ENCODE measurements around the gene THUMPD3.

Gene THUMPD3

DNA sequence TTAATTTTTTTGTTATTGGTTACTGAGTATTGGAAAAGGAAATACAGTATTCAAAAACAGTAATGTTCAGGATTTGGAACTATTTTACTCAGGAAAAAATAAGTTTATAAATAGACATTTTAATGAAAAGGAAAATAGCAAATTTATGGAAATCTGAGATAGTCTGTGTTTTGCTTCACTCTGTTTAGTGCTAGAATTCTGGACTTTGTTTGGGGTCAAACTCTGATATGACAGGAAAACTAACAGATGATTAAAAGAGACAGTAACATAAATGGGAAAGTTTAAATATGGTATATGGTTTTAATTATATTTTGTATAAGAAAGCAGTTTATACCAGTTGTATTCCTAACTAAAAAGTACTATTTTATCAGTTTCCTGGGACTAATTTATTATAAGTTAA is 52.0 kb downstream of the THUMPD3 start:
- H3K4me1 Mint-ChIP-seq (ENCODE audit: low read depth) = peaks cover 57% of the 10 kb centered on the region
- no peaks in the 10 kb centered on the region for H3K9me3 Mint-ChIP-seq
- H3K27ac Mint-ChIP-seq = no peak overlapping the region
- no peak overlapping the region for H3K4me3 Mint-ChIP-seq
- H3K36me3 Mint-ChIP-seq (ENCODE audit: low read depth) = peaks cover 43% of the 10 kb centered on the region
- H3K27me3 Mint-ChIP-seq = no peaks in the 10 kb centered on the region

- Mint-ChIP-seq H3K27ac (peak overlapping the region; percentile 57), H3K4me1 (ENCODE audit: low read depth) (peaks cover 57% of the 10 kb centered on the region), H3K27me3 (no peaks in the 10 kb centered on the region), H3K9me3 (no peaks in the 10 kb centered on the region), H3K4me3 (no peak overlapping the region), H3K36me3 (ENCODE audit: low read depth) (peaks cover 36% of the 10 kb centered on the region)
Measured at GRCh38 chr3:9415485-9416138, 52.8 kb downstream of the THUMPD3 start.

GRCh38 chr3:9416139-9416780 is 53.4 kb downstream of the THUMPD3 start:
- peaks cover 62% of the 10 kb centered on the region for H3K4me1 Mint-ChIP-seq (ENCODE audit: low read depth)
- no peak overlapping the region for H3K4me3 Mint-ChIP-seq
- peaks cover 36% of the 10 kb centered on the region for H3K36me3 Mint-ChIP-seq (ENCODE audit: low read depth)
- peak overlapping the region; percentile 57 for H3K27ac Mint-ChIP-seq
- no peaks in the 10 kb centered on the region for H3K27me3 Mint-ChIP-seq
- H3K9me3 Mint-ChIP-seq = no peaks in the 10 kb centered on the region

GRCh38 chr3:9420850-9421549 is 58.1 kb downstream of the THUMPD3 start:
- Mint-ChIP-seq H3K4me3 (no peak overlapping the region), H3K27ac (peak overlapping the region; percentile 42), H3K27me3 (no peaks in the 10 kb centered on the region), H3K36me3 (ENCODE audit: low read depth) (peaks cover 40% of the 10 kb centered on the region), H3K4me1 (ENCODE audit: low read depth) (peaks cover 60% of the 10 kb centered on the region), H3K9me3 (no peaks in the 10 kb centered on the region)

DNA sequence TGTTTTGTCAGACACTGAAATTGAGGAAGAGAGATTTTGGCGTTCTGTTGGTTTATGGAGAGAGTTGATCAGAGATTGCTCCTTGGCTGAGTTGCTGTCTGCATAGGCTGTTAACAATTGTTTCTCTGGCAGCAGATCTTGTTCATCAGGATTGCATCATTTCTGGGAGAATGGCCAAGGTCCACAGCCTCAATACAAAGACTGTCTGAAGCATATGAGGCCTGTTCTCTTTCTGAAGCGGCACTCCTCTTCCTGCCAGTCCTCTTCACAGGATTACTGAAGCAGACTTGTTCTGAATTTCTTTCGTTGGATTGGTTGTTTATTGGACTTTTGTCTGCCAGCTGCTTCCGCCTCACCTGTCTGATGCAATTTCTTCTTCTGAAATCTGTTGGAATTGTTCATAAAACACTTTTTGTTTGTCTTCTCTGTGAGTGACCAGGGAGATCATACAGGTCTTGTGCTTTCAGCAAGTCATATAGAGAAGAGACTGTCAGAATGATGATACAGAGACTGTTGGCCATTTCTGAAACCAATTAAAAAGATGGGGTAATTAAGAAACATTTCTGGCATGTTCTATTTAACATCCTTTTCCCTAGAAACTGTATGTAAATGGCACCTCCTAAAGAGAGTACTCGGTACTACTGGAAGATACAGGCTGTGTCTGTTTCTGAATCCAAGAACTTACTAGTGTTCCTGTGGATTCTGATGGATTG is 60.0 kb downstream of the THUMPD3 start:
- H3K36me3 Mint-ChIP-seq (ENCODE audit: low read depth) = peaks cover 42% of the 10 kb centered on the region

DNA sequence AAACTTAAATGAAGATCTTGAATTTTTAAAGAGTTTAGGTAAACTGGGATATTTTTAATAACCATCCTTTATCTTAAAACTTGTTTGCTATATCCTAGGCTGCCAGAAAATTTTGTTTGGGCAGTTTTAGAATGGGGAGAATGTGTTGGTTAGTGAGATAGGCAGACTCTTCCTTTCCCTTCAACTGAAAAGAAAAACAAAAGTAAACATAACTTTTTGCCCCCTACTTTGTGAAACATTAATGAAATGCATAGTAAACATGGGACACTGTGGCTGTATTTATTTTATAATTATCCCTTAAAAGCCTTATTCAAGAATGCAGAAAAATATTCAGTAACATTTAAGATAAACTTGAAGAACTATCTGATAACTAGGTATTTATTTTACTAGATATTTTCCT is 65.6 kb downstream of the THUMPD3 start:
- Mint-ChIP-seq H3K4me3 (no peak overlapping the region), H3K27ac (no peak overlapping the region), H3K36me3 (ENCODE audit: low read depth) (peaks cover 77% of the 10 kb centered on the region), H3K27me3 (no peaks in the 10 kb centered on the region), H3K4me1 (ENCODE audit: low read depth) (peaks cover 12% of the 10 kb centered on the region), H3K9me3 (no peaks in the 10 kb centered on the region)

More for the DNA sequence above, 60.0 kb downstream of the THUMPD3 start:
- no peaks in the 10 kb centered on the region for H3K27me3 Mint-ChIP-seq
- H3K4me3 Mint-ChIP-seq = peak overlapping the region; percentile 18
- peak overlapping the region; percentile 92 for H3K27ac Mint-ChIP-seq
- H3K4me1 Mint-ChIP-seq (ENCODE audit: low read depth) = peaks cover 57% of the 10 kb centered on the region
- no peaks in the 10 kb centered on the region for H3K9me3 Mint-ChIP-seq

DNA sequence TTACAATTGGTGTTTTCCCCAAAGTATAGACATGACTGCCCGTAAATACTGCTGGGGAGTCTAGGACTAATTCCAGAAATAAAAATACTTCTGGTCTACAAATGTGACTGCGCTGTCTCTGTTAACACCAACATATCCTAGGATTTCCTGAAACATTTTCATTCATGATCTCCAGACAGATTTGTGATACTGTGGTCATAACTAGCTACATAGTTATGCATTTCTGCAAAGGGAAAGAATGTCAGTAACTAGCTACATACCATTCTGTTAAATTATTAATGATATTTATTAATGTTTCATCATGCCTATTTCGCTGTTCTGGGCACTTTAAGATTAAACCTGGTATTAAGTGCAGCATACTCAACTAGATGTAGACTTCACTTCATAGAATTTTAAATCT is 67.9 kb downstream of the THUMPD3 start:
- H3K27ac Mint-ChIP-seq = no peak overlapping the region
- H3K9me3 Mint-ChIP-seq = no peaks in the 10 kb centered on the region
- peaks cover 84% of the 10 kb centered on the region for H3K36me3 Mint-ChIP-seq (ENCODE audit: low read depth)
- H3K27me3 Mint-ChIP-seq = no peaks in the 10 kb centered on the region
- no peak overlapping the region for H3K4me3 Mint-ChIP-seq
- H3K4me1 Mint-ChIP-seq (ENCODE audit: low read depth) = no peaks in the 10 kb centered on the region

GRCh38 chr3:9433627-9434521 is 71.0 kb downstream of the THUMPD3 start:
- no peaks in the 10 kb centered on the region for H3K27me3 Mint-ChIP-seq

DNA sequence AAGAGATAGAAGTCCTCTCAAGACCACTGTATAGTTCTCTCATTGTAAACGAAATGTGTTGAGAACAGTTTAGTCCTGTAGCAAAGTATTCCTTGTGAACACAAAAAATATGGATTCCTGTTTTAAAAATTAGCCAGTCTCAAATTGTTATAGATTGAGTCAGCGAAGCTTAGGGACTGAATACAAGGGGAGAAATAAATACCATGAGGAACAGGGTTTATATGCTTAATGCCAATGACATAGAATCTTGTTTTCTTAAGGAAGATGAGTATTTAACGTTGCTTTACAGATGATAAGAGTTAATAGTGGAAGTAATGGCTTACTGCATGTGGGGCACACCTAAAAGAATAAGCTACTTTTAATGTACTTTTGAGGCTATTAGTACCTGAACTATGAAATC is 72.5 kb downstream of the THUMPD3 start:
- Mint-ChIP-seq H3K27me3 (no peaks in the 10 kb centered on the region), H3K9me3 (no peaks in the 10 kb centered on the region), H3K36me3 (ENCODE audit: low read depth) (peaks cover 77% of the 10 kb centered on the region), H3K27ac (peak overlapping the region; percentile 11), H3K4me1 (ENCODE audit: low read depth) (peaks cover 5% of the 10 kb centered on the region), H3K4me3 (no peak overlapping the region)

More at GRCh38 chr3:9433627-9434521, 71.0 kb downstream of the THUMPD3 start:
- Mint-ChIP-seq H3K9me3 (no peaks in the 10 kb centered on the region), H3K4me3 (no peak overlapping the region), H3K36me3 (ENCODE audit: low read depth) (peaks cover 77% of the 10 kb centered on the region), H3K27ac (no peak overlapping the region), H3K4me1 (ENCODE audit: low read depth) (peaks cover 5% of the 10 kb centered on the region)
